GM21447 (cell line): ENCODE measurements around the gene CIAO2B.
A peak's percentile ranks its signal among the peaks of the same experiment; 100 is the strongest.
"Not testable (repeated sequence)": the region's sequence is repeated elsewhere in the genome, so short reads cannot be mapped to it uniquely, and the experiment has no call there.

Source experiments
- ATAC-seq: cut with Tn5 transposase; IDR thresholded peaks from one replicate; pipeline ENCODE4 v1.9.1; 2021; ENCODE audit not compliant: unreplicated experiment

The CIAO2B gene

DNA sequence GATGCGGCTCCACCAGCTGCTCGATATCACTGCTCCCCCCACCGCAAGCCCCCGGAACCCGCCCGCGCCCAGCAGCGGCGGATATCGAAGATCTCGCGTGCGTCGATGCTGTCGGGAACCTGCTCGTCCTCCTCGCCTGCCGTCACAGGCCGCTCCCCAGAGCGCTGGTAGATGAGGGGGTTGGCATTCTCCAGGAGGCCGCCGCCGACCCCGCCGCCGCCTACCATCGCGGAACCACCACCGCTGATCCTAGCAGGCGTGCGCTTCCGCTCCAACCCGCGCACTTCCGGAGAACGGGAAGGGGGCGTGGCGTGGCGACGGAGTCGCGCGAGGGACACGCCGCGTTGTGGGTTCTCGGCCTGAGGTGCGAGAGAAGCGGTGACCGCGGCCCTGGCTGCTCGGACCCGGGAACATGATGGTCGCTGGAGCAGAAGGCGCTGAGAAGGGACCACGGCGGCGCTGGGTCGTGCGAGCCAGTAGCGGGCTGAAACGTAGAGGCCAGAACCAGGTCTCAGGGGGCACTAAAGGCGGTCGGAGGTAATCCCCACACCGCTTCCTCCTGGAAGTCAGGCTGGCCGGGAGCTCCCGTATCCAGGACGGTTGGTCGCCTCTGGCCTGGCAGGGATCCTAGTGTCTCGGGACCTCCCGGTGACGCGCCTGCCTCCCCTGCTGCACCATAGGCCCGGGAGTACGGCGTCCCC, at the start of gene CIAO2B:
TSS of gene CIAO2B (minus strand) at position 265 of the 701 bp plus-strand sequence. CDS start at position 227, 38 bp downstream.
- peak; percentile 66 for ATAC-seq

DNA sequence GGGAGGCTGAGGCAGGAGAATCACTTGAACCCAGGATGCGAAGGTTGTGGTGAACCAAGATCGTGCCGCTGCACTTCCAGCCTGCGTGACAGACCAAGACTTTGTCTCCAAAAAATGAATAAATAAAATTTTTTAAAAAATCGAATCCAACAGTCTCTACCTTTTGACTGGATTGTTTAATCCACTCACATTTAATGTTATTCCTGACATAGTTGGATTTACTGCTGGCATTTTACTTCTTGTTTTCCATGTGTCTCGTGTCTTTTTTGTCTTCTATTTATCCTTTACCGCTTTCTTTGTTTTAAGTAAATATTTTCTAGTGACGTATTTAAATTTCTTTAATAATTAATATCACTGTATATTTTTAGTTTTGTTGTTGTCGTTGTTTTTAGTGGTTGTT, 48.8 kb upstream of the CIAO2B start:
- no peak for ATAC-seq

DNA sequence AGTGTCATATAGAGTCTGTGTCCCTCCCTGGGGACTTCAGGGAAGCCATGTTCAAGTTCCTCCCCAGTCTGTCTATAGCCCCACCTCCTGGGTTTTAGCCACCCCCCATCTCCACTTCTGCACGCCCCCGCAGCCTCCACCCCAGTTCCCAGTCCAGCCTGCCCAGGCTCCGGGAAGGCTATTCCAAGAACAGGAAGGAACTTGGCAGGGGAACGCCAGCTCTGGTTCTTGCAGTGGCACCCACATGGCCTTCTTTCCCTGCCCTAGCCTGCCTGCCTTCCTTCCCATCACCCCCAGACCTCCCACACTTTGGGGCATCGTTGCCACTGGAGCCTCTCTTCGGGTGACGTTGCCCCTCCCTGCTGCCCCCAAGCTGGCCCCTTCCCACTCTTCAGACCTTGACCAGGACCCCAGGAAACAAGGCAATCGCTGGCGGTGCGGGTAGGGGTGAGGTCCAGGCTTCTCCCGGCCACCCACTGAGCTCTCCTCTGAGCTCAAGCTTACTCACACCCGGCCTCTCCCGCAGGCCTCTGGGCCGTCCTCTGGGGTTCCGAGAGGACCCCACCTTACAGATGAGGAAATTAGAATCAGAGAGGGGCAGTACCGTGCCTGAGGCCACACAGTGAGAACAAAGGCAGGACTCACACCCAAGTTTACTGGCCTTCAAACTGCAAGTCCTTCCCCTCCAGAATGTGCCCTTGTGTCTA, 45.0 kb upstream of the CIAO2B start:
- no peak for ATAC-seq

DNA sequence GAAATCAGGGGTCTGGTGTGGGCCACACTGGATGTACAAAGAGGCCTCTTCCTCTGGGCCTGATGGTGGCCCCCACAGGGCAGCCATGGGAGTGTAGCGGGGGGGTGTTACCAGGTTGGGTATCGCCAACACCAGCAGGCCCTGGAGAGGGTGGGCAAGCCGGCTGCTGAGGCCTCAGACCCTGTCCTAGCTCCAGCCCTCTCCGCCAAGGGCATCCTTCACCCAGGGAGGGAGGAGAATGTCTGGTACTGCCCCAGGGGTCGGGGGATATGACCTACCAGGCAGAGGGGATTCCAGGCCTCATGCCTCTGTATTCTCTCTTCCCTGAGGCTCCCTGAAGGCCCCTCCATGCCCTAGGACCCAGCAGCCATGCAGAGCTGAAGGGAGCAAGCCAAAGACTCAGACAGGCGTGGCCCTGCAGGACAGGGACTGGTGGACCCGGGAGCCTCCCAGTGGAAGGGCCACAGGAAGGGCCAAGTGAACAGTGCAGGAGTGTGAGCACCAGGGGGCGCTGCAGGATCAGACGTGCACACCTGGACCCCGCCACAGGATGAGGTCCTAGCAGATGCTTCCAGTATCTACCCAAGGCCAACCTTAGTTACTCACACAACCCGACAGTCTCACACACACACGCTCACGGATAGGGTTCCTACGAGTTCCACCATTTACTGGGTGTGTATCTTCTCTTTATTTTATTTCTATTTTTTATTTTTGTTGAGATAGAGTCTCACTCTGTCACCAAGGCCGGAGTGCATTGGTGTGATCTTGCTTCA, 43.3 kb upstream of the CIAO2B start:
- ATAC-seq: peak; percentile 74

DNA sequence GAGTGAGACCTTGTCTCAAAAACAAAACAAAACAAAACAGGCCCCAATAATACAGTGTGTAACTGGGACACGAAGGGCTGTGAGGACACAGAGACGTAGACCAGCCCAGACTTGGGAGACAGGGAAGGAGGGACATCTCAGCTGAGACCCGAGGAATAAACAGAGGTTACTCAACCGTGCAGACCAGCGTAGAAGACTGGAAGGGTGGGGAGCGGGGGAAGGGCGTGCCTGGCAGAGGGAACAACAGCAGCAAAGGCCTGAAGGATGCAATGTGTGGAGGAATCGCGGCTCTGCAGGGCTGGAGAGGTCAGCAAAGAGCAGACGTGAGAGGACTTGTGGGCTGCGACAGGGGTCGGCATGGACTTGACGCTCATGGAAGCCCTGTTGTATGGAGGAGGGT, 42.5 kb upstream of the CIAO2B start:
- no peak for ATAC-seq

DNA sequence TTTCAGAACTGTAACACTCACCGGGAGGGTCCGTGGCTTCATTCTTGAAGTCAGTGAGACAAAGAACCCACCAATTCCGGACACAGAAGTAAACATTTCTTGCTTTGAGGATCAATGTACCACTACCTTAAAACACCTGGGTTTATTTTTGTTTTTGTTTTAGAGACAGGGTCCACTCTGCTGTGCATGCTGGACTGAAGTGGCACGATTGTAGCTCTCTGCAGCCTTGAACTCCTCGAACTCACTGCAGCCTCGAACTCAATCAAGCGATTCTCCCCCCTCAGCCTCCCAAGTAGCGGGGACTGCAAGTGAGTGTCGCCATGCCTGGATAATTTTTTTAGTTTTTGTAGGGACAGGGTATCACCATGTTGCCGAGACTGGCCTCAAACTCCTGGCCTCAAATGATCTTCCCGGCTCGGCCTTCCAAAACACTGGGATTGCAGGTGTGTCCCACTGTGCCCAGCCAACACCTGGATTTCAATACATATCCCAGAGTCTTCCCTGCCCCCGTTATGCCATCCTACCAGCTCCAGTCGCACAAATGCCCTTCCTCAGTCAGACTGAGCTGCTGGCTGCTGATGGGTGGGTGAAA, 41.2 kb upstream of the CIAO2B start:
- ATAC-seq: no peak

DNA sequence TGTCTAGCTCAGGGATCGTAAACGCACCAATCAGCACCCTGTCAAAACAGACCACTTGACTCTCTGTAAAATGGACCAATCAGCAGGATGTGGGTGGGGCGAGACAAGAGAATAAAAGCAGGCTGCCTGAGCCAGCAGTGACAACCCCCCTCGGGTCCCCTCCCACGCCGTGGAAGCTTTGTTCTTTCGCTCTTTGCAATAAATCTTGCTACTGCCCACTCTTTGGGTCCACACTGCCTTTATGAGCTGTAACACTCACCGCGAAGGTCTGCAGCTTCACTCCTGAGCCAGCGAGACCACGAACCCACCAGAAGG, 40.7 kb upstream of the CIAO2B start:
- not testable (repeated sequence) for ATAC-seq

DNA sequence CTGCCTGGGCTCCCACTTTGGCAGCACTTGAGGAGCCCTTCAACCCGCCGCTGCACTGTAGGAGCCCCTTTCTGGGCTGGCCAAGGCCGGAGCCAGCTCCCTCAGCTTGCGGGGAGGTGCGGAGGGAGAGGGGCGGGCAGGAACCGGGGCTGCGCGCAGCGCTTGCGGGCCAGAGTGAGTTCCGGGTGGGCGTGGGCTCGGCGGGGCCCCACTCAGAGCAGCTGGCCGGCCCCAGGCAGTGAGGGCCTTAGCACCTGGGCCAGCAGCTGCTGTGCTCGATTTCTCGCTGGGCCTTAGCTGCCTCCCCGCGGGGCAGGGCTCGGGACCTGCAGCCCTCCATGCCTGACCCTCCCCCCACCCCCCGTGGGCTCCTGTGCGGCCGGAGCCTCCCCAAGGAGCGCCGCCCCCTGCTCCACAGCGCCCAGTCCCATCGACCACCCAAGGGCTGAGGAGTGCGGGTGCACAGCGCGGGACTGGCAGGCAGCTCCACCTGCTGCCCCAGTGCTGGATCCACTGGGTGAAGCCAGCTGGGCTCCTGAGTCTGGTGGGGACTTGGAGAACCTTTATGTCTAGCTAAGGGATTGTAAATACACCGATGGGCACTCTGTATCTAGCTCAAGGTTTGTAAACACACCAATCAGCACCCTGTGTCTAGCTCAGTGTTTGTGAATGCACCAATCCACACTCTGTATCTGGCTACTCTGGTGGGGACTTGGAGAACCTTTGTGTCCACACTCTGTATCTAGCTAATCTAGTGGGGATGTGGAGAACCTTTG, 40.1 kb upstream of the CIAO2B start:
- not testable (repeated sequence) for ATAC-seq

DNA sequence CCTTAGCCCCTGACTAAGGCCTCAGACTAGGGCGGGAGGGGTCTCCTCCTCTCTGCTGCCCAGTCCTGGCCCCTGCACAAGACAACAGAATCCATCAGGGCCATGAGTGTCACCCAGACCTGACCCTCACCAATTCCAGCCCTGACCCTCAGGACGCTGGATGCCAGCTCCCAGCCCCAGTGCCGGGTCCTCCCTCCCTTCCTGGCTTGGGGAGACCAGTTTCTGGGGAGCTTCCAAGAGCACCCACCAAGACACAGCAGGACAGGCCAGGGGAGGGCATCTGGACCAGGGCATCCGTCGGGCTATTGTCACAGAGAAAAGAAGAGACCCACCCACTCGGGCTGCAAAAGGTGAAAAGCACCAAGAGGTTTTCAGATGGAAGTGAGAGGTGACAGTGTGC, 39.5 kb upstream of the CIAO2B start:
- ATAC-seq: no peak

DNA sequence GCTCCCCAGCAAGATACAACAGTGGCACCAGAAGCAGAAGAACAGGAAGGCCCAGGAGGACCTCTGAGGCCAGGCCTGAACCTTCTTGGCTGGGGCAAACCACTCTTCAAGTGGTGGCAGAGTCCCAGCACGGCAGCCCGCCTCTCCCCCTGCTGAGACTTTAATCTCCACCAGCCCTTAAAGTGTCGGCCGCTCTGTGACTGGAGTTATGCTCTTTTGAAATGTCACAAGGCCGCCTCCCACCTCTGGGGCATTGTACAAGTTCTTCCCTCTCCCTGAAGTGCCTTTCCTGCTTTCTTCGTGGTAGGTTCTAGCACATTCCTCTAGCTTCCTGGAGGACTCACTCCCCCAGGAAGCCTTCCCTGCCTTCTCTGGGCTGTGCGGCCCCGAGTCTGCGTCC, 38.8 kb upstream of the CIAO2B start:
- no peak for ATAC-seq

DNA sequence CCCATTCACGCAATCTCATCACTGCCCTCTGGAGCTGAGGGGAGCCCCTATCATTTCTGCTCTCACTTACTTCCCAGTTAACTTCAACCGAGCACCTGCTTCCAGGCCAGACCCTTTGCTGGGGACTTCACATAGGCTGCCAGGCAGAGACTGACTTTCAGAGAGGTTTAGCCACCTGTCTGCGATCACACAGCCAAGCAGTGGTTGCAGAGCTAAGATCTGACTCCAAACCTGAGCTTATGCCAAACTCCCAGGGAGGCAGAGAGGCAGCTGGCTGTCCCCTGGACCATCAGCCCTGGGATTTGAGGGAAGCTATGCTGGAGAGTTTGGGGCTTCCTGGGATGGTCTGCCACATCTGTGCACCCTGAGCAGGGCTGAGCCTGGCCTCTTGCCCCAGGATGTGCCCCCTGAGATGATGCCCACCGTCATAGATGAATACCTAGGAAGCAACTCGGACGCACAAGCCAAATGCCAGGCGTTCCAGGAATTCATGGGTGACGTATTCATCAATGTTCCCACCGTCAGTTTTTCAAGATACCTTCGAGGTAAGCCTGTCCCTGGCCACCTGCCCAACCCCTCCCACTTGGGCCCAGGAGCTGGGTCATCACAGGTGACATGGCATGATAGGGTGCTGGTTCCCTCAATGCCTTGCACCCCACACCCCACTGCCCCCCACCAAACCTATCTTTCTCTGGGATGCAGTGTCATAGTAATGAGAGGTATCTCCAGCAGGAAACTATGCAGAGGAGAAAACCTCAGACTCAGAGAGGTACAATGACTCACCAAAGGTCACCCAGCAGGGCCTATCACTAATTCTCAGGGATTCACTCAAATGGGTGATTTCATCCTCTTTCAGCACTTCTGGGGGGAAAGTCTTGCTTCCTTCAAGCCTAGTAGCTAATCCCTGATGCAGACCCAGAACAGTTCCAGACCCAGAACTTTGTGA, 36.8 kb upstream of the CIAO2B start:
- no peak for ATAC-seq

DNA sequence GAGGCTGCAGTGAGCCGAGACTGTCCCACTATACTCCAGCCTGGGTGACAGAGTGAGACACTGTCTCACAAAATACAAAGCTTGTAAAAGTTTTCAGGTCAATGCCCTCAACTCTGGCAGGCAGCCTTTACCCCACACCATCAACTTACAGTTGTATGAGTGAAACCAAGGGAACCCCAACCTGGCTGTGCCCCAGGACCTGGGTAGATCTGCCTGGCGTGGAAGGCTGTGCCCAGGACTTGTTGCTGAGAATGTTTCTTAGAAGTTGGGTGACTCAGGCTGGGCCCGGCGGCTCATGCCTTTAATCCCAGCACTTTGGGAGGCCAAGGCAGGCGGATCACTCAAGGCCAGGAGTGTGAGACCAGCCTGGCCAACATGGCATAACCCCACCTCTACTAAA, 34.6 kb upstream of the CIAO2B start:
- no peak for ATAC-seq

DNA sequence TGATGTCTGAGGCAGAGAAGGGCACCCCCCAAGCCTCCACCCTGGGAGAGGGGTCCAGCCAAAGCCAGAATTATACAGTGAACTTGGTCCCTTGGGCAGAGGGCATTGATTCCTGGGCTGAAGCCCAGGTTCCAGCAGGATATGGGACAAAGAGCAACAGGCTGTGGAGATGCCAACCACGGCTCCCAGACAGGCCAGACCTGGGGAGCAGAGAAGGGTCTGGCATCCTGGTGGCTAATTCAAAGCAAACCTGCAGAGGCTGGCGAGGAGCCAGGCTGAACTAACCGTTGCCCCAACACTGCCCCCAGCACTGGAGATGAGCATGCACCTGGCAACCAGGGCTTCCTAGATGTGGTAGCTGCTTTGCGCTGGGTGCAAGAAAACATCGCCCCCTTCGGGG, 29.8 kb upstream of the CIAO2B start:
- ATAC-seq: no peak

DNA sequence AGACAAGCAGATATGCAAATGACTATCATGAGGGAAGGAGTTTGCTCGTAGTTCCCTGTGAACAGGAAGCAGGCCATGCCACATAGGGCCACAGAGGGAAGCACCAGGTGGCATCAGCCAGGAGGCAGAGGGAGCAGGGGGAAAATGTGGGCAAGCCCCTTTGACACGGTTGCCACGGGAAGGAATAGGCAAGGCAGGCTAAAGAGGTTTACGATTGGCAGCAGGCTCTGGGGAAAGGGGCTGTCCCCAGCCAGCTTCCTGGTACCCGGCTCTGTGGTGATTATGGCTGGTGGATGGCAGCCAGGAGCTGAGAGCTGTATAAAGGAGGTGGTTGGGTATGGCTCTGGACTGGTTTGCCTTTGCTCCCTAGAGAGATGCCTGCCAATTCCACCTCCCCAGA, 27.7 kb upstream of the CIAO2B start:
- ATAC-seq: no peak

DNA sequence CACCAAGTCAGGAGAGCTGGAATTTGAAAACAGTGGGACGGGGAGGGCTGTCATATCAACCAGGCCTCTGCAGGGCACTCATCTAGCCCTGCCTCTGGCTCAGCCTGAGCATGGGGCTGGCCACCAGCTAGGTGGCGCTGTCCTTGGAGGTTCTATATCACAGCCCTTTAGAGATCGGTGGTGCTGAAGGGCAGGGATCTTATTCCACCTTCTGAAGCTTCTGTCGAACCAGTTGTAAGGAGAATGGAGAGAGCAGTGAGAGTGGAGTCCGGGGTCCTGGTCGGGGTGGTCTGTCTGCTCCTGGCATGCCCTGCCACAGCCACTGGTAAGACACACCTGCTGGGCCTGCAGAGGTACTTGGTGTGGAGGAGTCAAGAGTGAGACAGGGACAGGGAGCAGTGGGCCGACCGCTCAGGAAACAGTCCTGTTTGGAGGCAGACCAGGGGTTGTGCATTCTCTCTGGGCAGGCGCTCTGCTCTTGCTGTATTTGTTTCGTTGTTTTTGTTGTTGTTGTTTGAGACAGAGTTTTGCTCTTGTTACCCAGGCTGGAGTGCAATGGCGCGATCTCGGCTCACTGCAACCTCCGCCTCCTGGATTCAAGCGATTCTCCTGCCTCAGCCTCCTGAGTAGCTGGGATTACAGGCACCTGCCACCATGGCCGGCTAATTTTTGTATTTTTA, 27.0 kb upstream of the CIAO2B start, which contains the start of gene CES3:
TSS of gene CES3 (plus strand) at position 202 of the 680 bp plus-strand sequence. CDS start at position 244, 42 bp downstream.
- no peak for ATAC-seq

DNA sequence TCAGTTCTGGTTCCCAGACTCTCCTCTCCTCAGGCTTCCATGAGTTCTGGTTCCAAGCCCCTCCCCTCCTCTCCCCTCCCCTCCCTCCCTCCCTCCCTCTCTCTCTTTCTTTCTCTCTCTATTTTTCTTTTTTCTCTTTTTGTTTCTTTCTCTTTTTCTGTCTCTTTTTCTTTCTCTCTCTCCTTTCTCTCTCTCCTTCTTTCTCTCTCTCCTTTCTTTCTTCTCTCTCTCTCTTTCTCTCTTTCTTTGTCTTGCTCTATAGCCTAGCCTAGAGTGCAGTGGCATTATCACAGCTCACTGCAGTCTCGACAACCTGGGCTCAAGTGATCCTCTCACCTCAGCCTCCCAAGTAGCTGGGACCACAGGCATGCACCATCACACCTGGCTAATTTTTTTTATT, 26.1 kb upstream of the CIAO2B start:
- no peak for ATAC-seq

DNA sequence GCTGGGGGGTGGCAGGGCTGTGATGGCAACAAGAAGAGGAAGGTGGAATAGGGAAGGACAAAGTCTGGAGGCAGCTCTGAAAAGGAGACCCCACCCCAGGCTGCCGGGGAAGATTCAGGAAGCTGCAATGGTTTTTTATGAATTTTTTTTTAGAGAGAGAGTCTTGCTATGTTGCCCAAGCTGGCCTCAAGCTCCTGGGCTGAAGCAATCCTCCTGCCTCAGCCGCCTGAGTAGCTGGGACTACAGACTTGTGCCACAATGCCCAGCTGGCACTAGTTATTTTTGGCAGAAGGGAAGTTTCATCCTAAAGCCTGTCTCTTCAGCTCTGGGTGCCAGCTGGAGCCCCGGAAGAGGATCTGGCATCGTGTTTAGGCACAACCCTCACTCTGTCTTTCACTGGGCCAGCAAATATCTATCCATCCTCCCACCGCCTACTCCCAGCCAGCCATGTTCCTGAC, 25.5 kb upstream of the CIAO2B start:
- no peak for ATAC-seq

DNA sequence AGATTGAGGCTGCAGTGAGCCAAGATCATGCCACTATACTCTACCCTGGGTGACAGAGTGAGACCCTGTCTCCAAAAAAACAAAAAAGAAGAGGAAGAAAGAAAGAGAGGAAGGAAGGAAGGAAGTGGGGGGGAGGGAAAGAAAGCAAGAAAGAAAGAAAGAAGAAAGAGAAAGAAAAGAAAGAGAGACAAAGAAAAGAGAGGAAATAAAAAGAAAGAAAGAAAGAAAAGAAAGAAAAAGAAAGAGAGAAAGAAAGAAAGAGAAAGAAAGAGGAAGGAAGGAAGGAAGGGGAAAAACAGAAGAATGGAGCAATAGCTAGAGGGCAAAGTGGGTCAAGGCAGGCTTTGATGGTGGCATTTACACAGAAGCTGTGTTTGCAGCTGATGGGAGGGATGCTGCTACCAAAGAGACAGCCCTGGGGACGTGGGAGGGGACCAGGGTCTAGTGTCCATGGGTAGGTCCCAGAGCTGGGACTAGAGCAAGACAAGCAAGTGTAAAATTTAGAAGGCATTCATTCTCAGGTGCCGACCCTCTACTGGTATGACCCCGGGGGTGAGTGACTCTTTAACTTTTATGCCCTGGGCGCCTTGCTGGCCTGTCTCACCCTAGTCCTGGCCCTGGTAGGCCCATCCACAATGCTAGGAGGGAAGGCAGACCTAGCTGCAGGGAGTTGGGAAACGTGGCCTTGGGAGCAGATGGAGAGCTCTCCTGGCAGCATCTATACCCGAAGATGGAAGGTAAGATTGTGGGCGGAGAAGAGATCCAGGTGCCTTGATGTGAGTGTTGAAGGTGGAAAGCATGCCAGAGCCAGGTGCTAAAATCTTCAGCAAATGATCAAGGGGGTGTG, 24.9 kb upstream of the CIAO2B start:
- no peak for ATAC-seq
